IPS-18c (cell line): ENCODE results near the gene WNT1.

ENCODE experiments used
- H3K4me3 ChIP-seq: 2 replicates; pipeline ENCODE4 v1.7.0; 2013; ENCODE audit warnings: low read depth, mild to moderate bottlenecking, low read length, moderate library complexity; ENCODE audit not compliant: insufficient read depth
- H3K9me3 ChIP-seq: one replicate; pipeline ENCODE4 v1.6.1; 2013; ENCODE audit warnings: mild to moderate bottlenecking, low read length, moderate library complexity; ENCODE audit not compliant: control insufficient read depth, insufficient read depth

The WNT1 gene

DNA sequence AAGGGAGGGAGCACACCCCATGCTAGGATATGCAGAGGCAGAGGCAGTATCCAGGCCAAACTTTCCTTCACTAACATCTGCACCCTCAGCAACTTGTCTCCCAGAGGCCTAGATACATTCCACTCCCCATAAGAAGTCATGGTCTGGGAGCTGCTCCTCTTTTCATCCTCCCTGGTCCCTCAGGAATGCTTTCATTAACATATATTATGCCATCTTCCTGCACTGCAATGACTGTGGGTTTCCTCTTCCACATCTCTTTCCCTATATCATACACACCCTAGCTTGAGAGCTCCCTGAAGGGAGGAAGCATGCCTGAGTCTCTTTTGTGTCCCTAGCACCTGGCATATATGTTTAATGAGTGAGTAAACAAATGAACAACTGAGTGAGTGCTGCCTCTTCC is 12.4 kb downstream of the WNT1 start:
- Histone ChIP-seq H3K9me3 (peaks cover 2% of the 10 kb centered on the region), H3K4me3 (no peak overlapping the region)

DNA sequence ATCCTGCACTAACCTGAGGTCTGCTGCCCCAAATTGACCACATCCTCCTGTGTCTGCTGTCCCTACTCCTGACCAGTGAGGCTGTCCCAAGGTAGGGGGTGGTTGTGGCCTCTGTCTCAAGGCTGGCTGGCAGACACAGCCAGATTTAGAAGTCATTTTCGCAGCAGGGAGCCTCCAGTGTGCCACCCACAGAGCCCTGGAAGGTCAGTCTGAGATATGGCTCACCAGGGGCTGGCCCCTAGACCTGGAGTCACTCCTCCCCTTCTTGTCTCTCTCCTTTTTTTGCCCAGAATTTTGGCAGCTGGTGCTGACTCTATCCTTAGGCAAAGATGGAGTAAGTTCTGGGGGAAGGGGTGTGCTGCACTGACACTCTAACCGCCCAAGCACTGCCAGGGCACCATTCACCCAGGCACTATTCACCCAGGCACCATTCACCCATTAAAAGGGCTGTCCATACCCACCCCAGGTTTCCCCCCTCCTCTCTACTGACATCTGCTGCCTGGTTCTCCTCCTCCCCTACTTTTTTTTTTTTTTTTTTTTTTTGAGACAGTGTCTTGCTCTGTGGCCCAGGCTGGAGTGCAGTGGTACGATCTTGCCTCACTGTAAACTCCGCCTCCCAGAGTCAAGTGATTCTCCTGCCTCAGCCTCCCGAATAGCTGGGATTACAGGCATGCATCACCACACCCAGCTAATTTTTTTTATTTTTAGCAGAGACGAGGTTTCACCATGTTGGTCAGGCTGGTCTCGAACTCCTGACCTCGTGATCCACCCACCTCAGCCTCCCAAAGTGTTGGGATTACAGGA is 13.3 kb downstream of the WNT1 start:
- H3K4me3 ChIP-seq, result no peak overlapping the region
- peaks cover 2% of the 10 kb centered on the region for H3K9me3 ChIP-seq

DNA sequence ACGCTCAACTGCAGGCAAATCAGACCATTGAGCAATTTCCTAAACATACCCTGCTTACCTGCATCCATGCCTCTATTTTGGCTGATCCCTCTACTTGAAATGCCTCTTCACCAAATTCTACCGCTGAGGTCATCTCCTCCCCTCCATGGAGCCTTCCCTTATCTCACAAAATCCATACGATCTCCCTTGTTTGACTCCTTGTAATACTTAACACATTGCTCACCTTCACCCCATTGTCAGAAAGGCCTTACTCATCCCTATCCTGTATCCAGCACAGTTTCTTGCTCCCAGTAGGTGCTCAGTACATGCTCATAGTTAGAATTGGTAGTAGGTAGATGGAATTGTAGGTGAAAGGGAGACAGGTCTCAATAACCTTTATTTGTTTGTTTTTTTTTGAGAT is 15.7 kb downstream of the WNT1 start:
- peaks cover 7% of the 10 kb centered on the region for H3K9me3 ChIP-seq

DNA sequence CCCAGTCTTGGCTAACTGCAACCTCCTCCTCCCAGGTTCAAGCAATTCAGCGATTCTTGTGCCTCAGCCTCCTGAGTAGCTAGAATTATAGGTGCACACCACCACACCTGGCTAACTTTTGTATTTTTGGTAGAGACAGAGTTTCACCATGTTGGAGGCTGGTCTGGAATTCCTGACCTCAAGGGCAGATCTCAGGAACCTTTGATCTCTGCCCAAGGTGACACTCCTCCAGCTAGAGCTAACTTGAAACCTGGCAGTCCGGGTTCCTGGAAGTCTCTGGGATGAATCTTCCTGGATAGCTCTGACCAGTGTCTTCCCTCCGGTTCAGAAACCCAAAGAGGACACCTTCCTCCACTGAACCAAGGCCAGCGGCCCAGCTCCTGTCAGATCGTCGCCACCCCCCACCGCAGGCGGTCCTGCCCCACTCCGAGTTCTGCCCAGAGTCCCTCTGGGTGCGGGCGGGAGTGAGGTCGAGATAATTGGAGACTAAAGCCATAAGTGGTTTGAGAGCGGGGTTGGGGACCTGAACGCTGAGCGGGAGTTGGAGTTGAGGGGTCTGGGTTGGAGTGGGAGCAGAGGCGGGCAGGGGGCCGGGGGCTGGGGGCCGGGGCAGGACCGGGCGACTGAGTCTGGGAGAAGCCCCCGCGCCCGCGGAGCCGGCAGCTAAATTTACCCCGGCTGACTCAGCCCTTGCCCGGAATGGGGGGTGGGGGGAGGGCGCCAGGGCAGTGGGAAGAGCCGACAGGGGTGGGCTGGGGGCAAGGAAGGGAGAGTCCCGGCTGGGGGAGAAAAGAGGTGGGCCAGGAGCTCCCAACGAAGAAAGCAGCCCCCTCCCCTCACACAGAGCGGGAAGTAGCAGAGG is 16.3 kb downstream of the WNT1 start:
- peaks cover 7% of the 10 kb centered on the region for H3K9me3 ChIP-seq
- no peak overlapping the region; the same call in 1 of the 2 replicates for H3K4me3 ChIP-seq

More for the DNA sequence above, 15.7 kb downstream of the WNT1 start:
- no peak overlapping the region for H3K4me3 ChIP-seq

DNA sequence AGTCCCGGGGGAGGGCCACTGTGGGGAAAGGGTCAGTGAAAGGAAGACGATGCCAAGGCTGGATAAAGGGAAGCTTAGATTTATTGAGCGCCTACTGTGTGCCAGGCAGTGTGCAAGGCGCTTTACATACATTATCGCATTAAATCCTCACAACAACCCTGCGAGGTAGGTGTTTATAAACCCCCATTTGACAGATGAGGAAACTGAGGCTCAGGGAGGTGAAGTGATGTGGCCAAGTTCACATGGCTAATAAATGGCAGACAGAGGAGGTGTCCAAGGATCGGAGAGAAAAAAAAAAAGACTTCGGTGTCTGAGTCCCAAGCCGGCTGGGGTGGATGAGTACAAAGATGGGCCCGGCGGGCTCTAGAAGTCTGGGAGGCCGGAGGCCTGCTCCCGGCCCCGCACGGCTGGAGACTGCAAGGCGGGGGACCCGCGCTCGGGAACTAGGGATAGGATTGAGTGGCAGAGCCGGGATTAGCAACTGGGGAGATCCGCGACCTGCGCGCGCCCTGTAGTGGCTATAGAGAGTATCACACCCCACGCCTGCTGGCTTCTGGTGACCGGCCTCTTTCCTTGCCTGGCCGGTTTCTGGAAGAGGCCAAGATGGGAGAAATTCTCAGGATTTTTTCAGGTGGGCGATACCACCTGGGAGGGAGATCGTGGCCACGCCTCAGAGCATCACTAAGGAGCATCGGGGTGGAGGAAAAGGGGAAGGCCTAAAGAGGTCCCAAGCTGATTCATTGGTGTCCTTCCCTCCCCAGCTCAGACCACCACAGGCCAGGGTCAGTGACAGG is 17.2 kb downstream of the WNT1 start:
- no peak overlapping the region; the same call in none of the 2 replicates for H3K4me3 ChIP-seq

DNA sequence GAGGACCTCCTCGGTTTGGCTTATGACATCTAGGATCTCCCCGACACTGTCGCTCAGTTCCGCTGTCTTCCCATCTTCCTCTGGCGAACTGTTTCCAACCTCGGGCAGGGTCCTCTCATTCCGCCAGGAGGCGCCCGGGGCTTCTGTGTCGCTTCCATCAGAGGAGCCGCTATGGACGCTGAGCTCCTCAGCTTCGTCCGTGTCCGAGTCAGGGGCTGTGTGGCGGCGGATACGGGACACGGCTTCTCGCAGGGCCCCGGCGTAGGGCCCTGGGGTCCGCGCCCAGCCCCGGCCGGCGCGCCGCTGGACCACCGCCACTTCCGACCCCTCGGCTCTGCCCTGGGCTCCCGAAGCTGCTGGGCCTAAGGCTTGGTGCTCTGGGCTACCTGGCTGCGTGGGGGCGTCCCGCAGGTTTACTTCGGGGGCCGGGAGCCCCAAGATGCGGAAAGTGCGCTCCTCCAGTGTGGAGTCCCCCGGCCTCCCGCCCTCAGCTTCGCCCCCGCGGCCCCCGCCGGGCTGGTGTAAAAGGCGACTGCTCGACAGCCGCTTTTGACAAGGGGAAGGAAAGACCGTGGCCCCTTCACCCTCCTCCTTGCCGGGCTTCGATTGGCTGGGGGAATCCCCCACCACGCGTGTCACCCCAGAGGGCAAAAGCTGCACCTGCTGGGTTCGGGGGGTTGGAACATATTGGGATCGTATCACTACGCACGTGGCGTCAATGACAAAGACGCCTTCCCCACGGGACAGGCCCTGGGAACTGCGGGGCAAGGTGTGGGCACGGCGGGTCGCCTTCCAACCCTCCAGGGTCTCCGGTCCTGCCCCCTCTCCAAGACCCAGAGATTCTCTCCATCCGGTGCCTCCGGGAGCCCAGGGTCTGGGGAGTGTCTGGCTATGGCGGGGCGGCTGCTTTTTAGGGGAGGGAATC is 18.9 kb downstream of the WNT1 start:
- peak overlapping the region; percentile 59; the same call in 1 of the 2 replicates for H3K4me3 ChIP-seq
- H3K9me3 ChIP-seq, result peaks cover 9% of the 10 kb centered on the region

More for the DNA sequence above, 17.2 kb downstream of the WNT1 start:
- peaks cover 9% of the 10 kb centered on the region for H3K9me3 ChIP-seq

DNA sequence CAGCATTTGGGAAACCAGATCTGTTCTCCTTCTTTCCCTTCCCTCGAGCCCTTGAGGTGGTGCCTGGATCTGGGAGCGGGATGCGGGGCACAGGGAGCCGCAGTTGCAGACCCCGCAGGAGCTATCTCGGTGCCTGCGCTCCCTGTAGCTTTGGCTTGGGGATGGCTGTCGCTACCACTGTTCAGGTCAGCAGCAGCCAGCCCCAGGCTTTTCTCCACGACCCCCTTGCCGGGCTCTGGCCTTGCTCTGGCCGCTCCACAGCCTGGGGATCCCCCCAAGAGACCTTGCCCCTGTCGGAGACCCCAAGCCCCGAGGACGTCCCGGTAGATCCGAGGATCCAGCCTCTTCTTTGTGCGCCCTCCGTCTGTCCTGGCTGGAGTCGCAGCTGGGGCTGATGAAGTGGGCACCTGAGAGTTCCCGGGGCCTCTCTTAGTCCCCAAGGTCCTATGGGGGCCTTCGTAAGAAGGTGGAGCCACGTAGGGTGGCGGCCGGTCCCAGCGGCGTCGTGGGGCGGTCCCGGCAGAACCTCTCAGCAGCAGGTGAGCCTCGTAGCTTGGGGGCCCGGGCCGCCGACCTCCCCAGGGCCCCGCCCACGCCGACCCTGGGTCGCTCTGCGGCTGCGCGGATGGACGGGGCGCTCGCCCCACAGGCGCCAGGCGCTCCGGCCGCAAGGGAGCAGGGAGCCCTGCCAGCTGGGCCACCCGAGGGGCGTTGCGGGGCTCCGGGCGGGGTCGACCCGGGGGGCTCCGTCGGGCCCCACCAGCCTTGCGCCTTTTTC is 19.8 kb downstream of the WNT1 start:
- Histone ChIP-seq H3K4me3 (peak overlapping the region; percentile 59), H3K9me3 (peaks cover 9% of the 10 kb centered on the region)

DNA sequence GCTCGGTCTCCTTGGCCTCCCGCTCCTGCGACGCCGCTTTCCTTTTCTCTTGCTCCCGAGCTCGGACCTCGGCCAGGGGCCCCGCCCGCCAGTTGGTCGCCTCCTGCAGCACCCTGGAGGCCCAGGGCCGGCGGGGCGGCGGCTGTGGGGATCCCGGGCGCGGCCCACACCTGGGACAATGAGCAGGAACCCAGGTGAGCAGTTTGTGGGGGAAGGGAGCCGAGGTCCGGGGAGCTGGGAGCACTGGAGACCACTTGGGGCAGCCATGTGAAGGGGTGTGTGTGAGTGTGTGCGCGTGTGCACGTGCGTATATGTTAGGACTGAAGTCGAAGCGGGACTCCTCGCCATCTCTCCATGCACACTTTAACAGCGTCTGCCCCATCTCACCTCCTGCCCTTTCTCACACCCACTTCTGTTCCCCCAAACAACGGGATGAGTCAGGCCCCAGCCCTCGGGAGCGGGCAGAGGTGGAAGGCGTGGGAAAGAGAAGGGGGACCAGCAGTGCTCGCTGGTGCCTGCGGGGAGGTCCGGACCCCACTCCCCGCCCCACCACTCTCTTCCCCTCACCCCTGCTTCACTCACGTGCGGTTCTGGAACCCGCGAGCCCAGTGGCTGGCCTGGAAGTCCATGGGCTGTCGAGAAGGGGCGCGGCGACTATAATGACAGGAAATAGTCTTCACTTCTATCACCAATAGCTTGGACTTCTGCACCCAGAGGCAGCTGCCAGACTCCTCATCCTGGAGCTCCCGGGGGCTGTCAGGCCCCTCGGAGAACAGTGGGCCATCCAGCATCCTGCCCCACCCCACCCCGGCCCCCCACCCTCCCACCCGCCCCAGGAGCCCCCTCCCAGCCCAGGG is 20.6 kb downstream of the WNT1 start:
- peak overlapping the region; percentile 59 for H3K4me3 ChIP-seq
- peaks cover 7% of the 10 kb centered on the region for H3K9me3 ChIP-seq

DNA sequence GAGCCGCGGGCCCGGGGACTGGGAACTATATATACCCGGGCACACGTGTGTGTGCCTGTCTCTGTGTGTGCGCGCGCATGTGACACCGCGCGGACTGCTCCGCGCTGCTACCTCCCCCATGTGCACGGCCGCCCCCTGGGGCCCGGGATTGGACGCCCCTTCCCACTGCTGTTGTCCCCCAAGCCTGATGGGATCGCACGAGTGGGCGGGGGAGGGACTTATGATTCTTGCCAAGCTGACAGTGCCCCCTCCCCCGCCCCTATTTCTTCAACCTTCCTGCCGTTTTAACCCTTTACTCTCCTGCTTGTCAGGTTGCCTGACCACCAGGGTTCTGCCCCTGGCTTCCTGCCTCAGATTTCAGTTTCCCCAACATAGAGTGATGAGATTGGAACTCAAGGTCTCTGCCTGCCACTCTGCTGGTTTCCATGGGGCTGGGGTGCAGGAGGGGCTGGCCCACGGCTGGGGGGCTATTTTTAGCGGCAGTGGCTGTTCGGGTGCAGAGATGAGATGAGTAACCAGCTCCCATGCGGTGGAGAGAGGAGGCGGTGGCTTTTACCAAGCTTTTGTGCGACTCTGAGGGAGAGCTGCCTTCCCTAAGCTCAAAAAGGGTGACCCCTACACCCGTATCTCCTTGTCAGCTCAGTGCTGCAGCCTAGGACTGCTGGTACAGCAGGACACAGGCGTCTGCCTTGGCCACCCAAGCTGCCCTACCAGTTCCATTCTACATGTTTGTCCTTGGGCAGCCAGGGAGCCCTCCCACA is 21.4 kb downstream of the WNT1 start, which contains the start of gene DDN:
Gene DDN (minus strand): TSS at position 5 of the 761 bp plus-strand sequence. CDS start 88 bp downstream, outside the sequence.
- Histone ChIP-seq H3K9me3 (peaks cover 7% of the 10 kb centered on the region), H3K4me3 (peak within 1 kb of the TSS; percentile 59)

DNA sequence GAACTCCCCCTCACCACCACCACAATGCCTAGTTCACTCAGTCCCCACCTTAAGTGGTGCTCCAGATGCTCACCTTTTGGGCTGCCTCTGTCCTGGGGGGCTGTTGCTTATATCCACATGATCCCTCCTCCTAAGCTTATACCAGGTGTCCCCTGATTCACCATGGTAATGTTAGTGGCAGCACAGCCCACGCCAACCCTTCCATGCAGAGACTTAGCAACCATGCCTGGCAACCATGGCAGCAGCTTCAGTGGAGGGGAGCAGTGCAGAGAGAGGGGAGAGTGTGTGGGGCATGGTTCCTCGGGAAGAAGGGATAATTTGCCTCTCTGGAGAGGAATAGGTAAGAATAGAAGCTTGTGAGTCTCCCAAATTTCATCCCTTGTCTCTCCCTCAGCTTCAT is 22.2 kb downstream of the WNT1 start:
- Histone ChIP-seq H3K9me3 (peaks cover 7% of the 10 kb centered on the region), H3K4me3 (no peak overlapping the region; the same call in 1 of the 2 replicates)

DNA sequence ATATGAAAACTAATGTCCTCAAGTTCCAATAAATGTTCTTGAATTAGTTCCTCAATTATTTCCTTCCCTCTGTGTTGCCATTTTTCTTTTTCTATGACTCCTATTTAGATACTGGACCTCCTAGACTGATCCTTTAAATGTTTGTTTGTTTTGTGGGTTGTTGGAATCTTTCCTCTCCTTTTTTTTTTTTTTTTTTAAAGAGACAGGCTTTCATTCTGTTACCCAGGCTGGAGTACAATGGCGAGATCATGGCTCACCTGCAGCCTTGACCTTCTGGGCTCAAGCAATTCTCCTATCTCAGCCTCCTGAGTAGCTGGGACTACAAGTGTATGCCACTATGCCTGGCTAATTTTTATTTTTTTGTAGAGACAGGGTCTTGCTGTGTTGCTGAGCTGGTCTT is 30.8 kb downstream of the WNT1 start:
- Histone ChIP-seq H3K9me3 (no peaks in the 10 kb centered on the region), H3K4me3 (no peak overlapping the region)

DNA sequence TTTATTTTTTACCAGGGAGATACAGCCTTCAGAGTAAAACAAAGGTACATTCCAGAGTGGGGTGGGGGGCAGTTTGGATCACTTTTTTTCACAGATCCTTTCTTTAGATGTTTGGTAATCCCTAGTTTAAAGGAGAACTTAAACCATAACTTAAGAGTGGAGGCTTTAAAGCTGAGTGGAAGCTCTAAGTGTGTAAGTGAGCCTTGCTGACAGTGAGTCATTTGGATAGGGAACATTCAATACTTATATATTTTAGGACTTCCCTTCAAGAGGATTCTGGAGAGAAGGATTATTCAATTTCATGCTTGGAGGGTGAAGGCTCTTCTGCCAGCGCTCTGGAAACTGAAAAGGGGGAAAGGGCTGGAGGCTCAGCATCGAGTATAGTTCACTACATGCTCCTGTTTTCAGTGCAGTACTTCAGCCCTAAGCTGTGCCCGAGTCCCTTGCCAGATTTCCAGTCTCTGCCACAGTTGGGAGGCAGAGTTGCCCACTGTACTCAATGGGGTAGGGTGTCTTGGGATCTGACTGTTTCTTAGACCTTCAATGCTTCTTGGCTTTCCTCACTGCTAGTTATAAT is 32.1 kb downstream of the WNT1 start:
- no peaks in the 10 kb centered on the region for H3K9me3 ChIP-seq
- no peak overlapping the region for H3K4me3 ChIP-seq

DNA sequence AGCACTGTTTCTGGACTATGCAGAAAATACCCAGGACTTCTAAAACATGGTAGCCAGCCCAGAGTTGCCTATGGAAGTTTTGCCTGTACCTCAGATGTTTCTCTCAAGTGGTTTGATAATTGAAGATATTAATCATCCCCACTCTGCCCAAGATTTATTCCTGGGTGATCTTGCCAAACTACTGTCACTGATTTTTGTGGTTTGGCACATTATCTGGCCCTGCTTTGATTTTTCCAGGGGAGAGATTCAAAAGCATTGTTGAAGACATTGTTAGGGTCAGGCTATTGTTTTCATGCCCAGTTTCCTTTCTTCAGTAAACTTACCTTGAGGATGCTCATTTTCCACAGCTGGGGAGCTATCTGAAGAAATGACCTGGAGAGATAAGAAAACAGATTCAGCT is 34.6 kb downstream of the WNT1 start:
- no peaks in the 10 kb centered on the region for H3K9me3 ChIP-seq
- no peak overlapping the region for H3K4me3 ChIP-seq

DNA sequence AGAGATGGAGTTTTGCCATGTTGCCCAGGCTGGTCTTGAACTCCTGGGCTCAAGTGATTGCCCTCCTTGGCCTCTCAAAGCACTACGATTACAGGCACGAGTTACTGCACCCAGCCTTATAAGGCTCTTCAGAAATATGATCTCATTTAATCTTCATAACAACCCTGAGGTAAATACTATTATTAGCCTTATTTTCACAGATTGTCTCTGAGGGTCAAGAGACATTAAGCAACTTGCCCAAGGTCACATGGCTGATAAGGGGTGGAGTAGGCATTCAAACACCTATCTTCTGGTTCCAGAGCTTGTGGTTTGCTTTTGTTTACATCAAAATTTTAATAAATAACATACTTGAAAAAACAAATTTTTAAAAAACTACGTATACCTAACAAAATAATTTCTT is 35.3 kb downstream of the WNT1 start:
- no peak overlapping the region for H3K4me3 ChIP-seq
- no peaks in the 10 kb centered on the region for H3K9me3 ChIP-seq
